Activated B cell treated with CpG ODN at 0.5 μM for 24 hours (primary cell): ENCODE results near the gene BID. TPM values are rescaled to one million over a fixed set of nuclear protein-coding genes. Genes with fewer than 3 reads are reported as not detected.

ENCODE experiments used
- ATAC-seq: fragments of 200-7000 bp; cut with Tn5 transposase; one replicate; pipeline ENCODE4 v1.10.0; 2021; ENCODE audit warnings: low read depth, mild to moderate bottlenecking, moderate library complexity
- CTCF ChIA-PET: fragments of 350-600 bp; sonication (Branson Sonifier 250); formaldehyde crosslinking; loops from one replicate; lab custom pipeline; 2021; ENCODE audit warnings: antibody characterized with exemption; lab: Charles Lee
- POLR2A ChIA-PET: fragments of 350-600 bp; sonication (Branson Sonifier 250); formaldehyde crosslinking; loops from one replicate; lab custom pipeline; 2021; ENCODE audit warnings: antibody characterized with exemption; lab: Charles Lee
- DNase-seq: peaks from one replicate; pipeline ENCODE4 v3.0.0; 2022
- H3K27ac Mint-ChIP-seq: one replicate; pipeline ENCODE4 v1.8.0; 2020; ENCODE audit warnings: mixed read lengths
- H3K27me3 Mint-ChIP-seq: one replicate; pipeline ENCODE4 v1.8.0; 2021; ENCODE audit warnings: mixed read lengths
- H3K36me3 Mint-ChIP-seq: one replicate; pipeline ENCODE4 v1.8.0; 2021; ENCODE audit warnings: low read depth, mixed read lengths
- H3K4me1 Mint-ChIP-seq: one replicate; pipeline ENCODE4 v1.8.0; 2021; ENCODE audit warnings: mixed read lengths
- H3K4me3 Mint-ChIP-seq: one replicate; pipeline ENCODE4 v1.8.0; 2020; ENCODE audit warnings: mild to moderate bottlenecking, mixed read lengths
- H3K9me3 Mint-ChIP-seq: one replicate; pipeline ENCODE4 v1.8.0; 2020; ENCODE audit warnings: mixed read lengths
- intact Hi-C: fragments of 100-400 bp; cut with micrococcal nuclease; formaldehyde crosslinking; loops from one replicate; pipeline ENCODE4 v1.15.1; 2024
- total RNA-seq: library from RNA; stranded (reverse); gene quantifications from 2 replicates; pipeline ENCODE4 v1.2.3, GENCODE V29; 2022
- TF ChIP-seq, protein P1 (sequence below): fragments of 200-600 bp; IDR thresholded peaks from one replicate; pipeline ENCODE4 v1.8.0; 2022; ENCODE audit warnings: antibody characterized with exemption, mild to moderate bottlenecking

Gene BID
- total RNA-seq, 1 donor from 2014 or later = 78.9 TPM

DNA sequence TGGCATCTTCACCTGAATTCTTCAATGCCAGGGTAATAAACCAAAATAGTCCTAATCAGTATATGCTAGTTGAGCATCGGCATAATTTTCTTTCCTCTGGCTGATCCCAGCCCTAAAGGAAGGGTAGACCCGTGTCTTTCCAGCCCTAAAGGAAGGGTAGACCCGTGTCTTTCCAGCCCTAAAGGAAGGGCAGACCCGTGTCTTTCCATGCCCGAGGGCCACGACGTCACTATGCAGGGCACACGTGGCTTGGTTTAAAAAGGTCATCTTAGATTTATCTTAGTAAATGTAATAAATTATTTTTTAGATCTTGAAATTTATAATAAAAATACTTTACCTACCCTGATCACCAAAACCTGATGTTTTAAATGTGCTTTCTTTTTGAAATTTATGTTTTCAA, 45.5 kb downstream of the BID start:
- ATAC-seq (no peak), DNase-seq (no peak)
- ChIA-PET POLR2A (interaction anchor here (0.8 kb wide), 1 partner anchor 21 kb away, joined by 3 read pairs; no protein-coding TSS in a partner anchor), CTCF (no interaction called here)
- peaks cover 10% of the 10 kb centered on the region for H3K4me1 Mint-ChIP-seq
- H3K36me3 Mint-ChIP-seq = peaks cover 63% of the 10 kb centered on the region
- no peaks in the 10 kb centered on the region for H3K27me3 Mint-ChIP-seq
- intact Hi-C loops = no loop called here
- H3K27ac Mint-ChIP-seq = peak overlapping the region; percentile 32
- no peaks in the 10 kb centered on the region for H3K9me3 Mint-ChIP-seq
- TF ChIP-seq, protein P1, sequence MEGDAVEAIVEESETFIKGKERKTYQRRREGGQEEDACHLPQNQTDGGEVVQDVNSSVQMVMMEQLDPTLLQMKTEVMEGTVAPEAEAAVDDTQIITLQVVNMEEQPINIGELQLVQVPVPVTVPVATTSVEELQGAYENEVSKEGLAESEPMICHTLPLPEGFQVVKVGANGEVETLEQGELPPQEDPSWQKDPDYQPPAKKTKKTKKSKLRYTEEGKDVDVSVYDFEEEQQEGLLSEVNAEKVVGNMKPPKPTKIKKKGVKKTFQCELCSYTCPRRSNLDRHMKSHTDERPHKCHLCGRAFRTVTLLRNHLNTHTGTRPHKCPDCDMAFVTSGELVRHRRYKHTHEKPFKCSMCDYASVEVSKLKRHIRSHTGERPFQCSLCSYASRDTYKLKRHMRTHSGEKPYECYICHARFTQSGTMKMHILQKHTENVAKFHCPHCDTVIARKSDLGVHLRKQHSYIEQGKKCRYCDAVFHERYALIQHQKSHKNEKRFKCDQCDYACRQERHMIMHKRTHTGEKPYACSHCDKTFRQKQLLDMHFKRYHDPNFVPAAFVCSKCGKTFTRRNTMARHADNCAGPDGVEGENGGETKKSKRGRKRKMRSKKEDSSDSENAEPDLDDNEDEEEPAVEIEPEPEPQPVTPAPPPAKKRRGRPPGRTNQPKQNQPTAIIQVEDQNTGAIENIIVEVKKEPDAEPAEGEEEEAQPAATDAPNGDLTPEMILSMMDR = no peak
- H3K4me3 Mint-ChIP-seq = no peak overlapping the region

DNA sequence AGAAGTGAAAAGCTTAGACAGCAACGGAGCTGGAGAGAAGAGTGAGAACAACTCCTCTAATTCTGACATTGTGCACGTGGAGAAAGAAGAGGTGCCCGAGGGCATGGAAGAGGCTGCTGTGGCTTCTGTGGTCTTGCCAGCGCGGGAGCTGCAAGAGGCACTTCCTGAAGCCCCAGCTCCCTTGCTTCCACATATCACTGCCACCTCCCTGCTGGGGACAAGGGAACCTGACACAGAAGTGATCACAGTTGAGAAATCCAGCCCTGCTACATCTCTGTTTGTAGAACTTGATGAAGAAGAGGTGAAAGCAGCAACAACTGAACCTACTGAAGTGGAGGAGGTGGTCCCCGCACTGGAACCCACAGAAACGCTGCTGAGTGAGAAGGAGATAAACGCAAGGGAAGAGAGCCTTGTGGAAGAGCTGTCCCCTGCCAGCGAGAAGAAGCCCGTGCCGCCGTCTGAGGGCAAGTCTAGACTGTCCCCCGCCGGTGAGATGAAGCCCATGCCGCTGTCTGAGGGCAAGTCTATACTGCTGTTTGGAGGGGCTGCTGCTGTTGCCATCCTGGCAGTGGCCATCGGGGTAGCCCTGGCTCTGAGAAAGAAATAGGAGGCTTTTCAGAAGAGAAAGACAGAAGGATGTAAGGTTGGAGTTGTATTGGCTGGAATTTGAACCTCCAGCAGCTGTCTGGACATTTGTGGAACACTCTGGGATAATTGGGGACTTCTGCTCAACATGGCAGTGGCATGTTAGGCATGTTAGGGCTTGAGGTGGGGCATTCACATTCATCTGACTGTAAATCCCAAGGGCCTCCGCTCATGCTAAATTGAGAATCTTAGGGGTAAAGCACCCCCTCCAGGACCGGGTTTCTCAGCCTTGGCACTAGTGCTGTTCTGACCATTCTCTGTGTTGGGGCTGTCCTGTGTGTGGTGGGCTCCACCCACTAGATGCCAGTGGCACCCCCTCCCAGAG, 47.1 kb downstream of the BID start:
- no peak overlapping the region for H3K4me3 Mint-ChIP-seq
- CTCF ChIA-PET = interaction anchor here (1.2 kb wide), 1 partner anchor 169 kb away, joined by 4 read pairs; no protein-coding TSS in a partner anchor
- peak overlapping the region; percentile 36 for H3K27ac Mint-ChIP-seq

DNA sequence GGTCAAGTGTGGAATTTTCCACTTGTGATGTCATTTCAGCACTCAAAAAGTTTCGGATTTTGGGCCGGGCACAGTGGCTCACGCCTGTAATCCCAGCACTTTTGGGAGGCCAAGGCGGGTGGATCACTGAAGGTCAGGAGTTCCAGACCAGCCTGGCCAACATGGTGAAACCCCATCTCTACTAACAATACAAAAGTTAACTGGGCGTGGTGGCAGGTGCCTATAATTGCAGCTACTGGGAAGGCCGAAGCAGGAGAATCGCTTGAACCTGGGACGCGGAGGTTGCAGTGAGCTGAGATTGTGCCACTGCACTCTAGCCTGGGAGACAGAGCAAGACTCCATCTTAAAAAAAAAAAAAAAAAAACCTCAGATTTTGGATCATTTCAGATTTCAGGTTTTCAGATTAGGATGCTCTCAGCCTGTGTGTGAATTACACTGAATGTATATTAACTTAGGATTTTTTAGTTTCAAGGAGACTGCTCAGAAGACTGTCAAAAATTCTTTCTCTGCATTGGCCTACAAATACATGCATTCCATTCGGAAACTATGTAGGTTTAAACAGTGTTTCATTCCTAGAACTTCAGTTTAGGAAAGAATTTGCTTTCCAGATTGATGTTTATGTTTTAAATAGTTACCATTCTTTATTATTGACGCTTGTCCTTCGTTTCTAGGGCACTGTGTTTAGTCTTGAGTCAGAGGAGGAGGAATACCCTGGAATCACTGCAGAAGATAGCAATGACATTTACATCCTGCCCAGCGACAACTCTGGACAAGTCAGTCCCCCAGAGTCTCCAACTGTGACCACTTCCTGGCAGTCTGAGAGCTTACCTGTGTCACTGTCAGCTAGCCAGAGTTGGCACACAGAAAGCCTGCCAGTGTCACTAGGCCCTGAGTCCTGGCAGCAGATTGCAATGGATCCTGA, 48.0 kb downstream of the BID start:
- Mint-ChIP-seq H3K36me3 (peaks cover 50% of the 10 kb centered on the region), H3K27me3 (no peaks in the 10 kb centered on the region), H3K27ac (peak overlapping the region; percentile 36), H3K4me3 (no peak overlapping the region), H3K4me1 (peaks cover 7% of the 10 kb centered on the region), H3K9me3 (no peaks in the 10 kb centered on the region)
- ChIA-PET POLR2A (no interaction called here), CTCF (no interaction called here)
- TF ChIP-seq, protein P1 = no peak
- DNase-seq = no peak
- no peak for ATAC-seq
- intact Hi-C loops = no loop called here

More for the DNA sequence above, 47.1 kb downstream of the BID start:
- no peaks in the 10 kb centered on the region for H3K27me3 Mint-ChIP-seq
- TF ChIP-seq, protein P1 = no peak
- ATAC-seq = no peak
- H3K36me3 Mint-ChIP-seq = peaks cover 56% of the 10 kb centered on the region
- H3K9me3 Mint-ChIP-seq = no peaks in the 10 kb centered on the region
- peaks cover 7% of the 10 kb centered on the region for H3K4me1 Mint-ChIP-seq
- no peak for DNase-seq
- POLR2A ChIA-PET = no interaction called here
- intact Hi-C loops = no loop called here

DNA sequence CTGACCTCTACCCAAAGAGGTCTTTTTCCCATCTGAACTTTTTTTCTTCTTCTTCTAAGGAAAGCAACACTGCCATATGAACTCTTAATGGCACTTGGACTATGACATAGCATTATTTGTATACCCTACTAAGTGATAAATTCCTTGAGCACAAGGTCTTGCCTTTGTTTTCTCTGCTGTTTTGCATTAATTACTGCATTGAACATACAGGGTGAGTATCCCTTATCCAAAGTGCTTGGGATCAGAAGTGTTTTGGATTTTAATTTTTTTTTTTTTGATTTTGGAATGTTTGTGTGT, 48.8 kb downstream of the BID start:
- POLR2A ChIA-PET = no interaction called here
- Mint-ChIP-seq H3K9me3 (no peaks in the 10 kb centered on the region), H3K4me3 (no peak overlapping the region), H3K36me3 (peaks cover 47% of the 10 kb centered on the region), H3K4me1 (peaks cover 7% of the 10 kb centered on the region), H3K27me3 (no peaks in the 10 kb centered on the region), H3K27ac (no peak overlapping the region)
- CTCF ChIA-PET = no interaction called here
- DNase-seq = no peak
- TF ChIP-seq, protein P1 = no peak
- no peak for ATAC-seq
- intact Hi-C loops = no loop called here
